PC-9 (cell line): Measurements from ENCODE around the gene TMEM14C. TPM values are rescaled to one million over a fixed set of nuclear protein-coding genes. Genes with fewer than 3 reads are reported as not detected.

ENCODE experiments used
- BruUV-seq: library from RNA; stranded (reverse); fragments of 400-500 nt; replicated peaks from 2 replicates; lab custom pipeline; 2021; lab: Mats Ljungman, UMichigan
- CTCF ChIA-PET: fragments of 300-600 bp; sonication (Branson Sonifier 250); formaldehyde crosslinking; loops from one replicate; lab custom pipeline; 2022; ENCODE audit warnings: antibody characterized with exemption; lab: Charles Lee
- POLR2A ChIA-PET: fragments of 300-600 bp; sonication (Branson Sonifier 250); formaldehyde crosslinking; loops from one replicate; lab custom pipeline; 2022; ENCODE audit warnings: antibody characterized with exemption; ENCODE audit not compliant: unreplicated experiment; lab: Charles Lee
- DNase-seq, 2 experiments: peaks; one replicate each; pipeline versions ENCODE4 v3.0.0 to v3.0.0-alpha.2; 2015 to 2022; ENCODE audit warnings: mixed read lengths in 1 of 2
- H2AFZ ChIP-seq: fragments of 200-600 bp; sonication (generic); 2 replicates; pipeline ENCODE4 v1.8.1; 2017; ENCODE audit warnings: antibody characterized with exemption
- H3F3A ChIP-seq: fragments of 200-600 bp; sonication (generic); 2 replicates; pipeline ENCODE4 v1.8.1; 2017; ENCODE audit warnings: antibody characterized with exemption, mild to moderate bottlenecking, low read depth; ENCODE audit not compliant: insufficient read depth
- H3K27ac ChIP-seq: fragments of 200-600 bp; sonication (generic); 2 replicates; pipeline ENCODE4 v1.6.1; 2016; ENCODE audit warnings: mixed run types
- H3K27me3 ChIP-seq: fragments of 200-600 bp; sonication (generic); 2 replicates; pipeline ENCODE4 v1.6.1; 2016; ENCODE audit warnings: low read depth, mixed run types; ENCODE audit not compliant: insufficient read depth
- H3K36me3 ChIP-seq: fragments of 200-600 bp; sonication (generic); 2 replicates; pipeline ENCODE4 v1.6.1; 2016; ENCODE audit warnings: low read depth, mixed run types
- H3K4me1 ChIP-seq: fragments of 200-600 bp; sonication (generic); replicated peaks from 2 replicates; pipeline ENCODE4 v1.6.1; 2016; ENCODE audit warnings: mixed run types; ENCODE audit not compliant: insufficient read depth
- H3K4me2 ChIP-seq: fragments of 200-600 bp; sonication (generic); 2 replicates; pipeline ENCODE4 v1.6.1; 2017; ENCODE audit warnings: mixed run types
- H3K4me3 ChIP-seq: fragments of 200-600 bp; sonication (generic); 2 replicates; pipeline ENCODE4 v1.6.1; 2016; ENCODE audit warnings: mixed run types
- H3K79me2 ChIP-seq: fragments of 200-600 bp; sonication (generic); 2 replicates; pipeline ENCODE4 v1.6.1; 2017; ENCODE audit warnings: low read depth, mixed run types
- H3K9me2 ChIP-seq: fragments of 200-600 bp; sonication (generic); 2 replicates; pipeline ENCODE4 v1.8.1; 2017; ENCODE audit warnings: mild to moderate bottlenecking; ENCODE audit not compliant: insufficient read depth
- H3K9me3 ChIP-seq: fragments of 200-600 bp; sonication (generic); 2 replicates; pipeline ENCODE4 v1.8.1; 2016; ENCODE audit warnings: low read depth; ENCODE audit not compliant: insufficient read depth
- H4K20me1 ChIP-seq: fragments of 200-600 bp; sonication (generic); 2 replicates; pipeline ENCODE4 v1.8.1; 2017; ENCODE audit not compliant: insufficient read depth
- CTCF ChIP-seq: fragments of 200-600 bp; sonication (generic); conservative IDR thresholded peaks from 2 replicates; pipeline ENCODE4 v1.6.1; 2017; ENCODE audit warnings: mixed run types, antibody characterized with exemption, mild to moderate bottlenecking, moderate library complexity
- EZH2 ChIP-seq: fragments of 200-600 bp; sonication (generic); IDR thresholded peaks from 2 replicates; pipeline ENCODE4 v1.8.0; 2017; ENCODE audit warnings: antibody characterized with exemption, low read depth
- intact Hi-C: fragments of 100-400 bp; cut with micrococcal nuclease; formaldehyde crosslinking; loops from one replicate; pipeline ENCODE4 v1.10.0; 2022; ENCODE audit not compliant: unreplicated experiment
- total RNA-seq: library from RNA; stranded (reverse); gene quantifications from 2 replicates; pipeline ENCODE4 v1.2.3, GENCODE V29; 2021

TMEM14C gene
- total RNA-seq, 1 experiment from 2014 or later: 166 TPM

GRCh38 chr6:10685092-10685915, 37.6 kb upstream of the TMEM14C start:
- intact Hi-C loops: no loop called here
- Histone ChIP-seq H3K79me2 (no peaks in the 10 kb centered on the region), H4K20me1 (no peaks in the 10 kb centered on the region), H3K36me3 (no peaks in the 10 kb centered on the region), H3K9me2 (no peaks in the 10 kb centered on the region), H3K4me3 (no peak overlapping the region), H3K27me3 (no peaks in the 10 kb centered on the region), H2AFZ (no peak overlapping the region), H3K9me3 (no peaks in the 10 kb centered on the region), H3K4me1 (no peaks in the 10 kb centered on the region), H3K4me2 (no peak overlapping the region), H3F3A (no peaks in the 10 kb centered on the region), H3K27ac (no peak overlapping the region)
- no peak for TF ChIP-seq CTCF
- no peak for TF ChIP-seq EZH2
- ChIA-PET POLR2A (no interaction called here), CTCF (no interaction called here)
- no peak for DNase-seq
- BruUV-seq: no TSS peak

GRCh38 chr6:10686901-10687300, 36.0 kb upstream of the TMEM14C start:
- intact Hi-C loops: no loop called here
- no peaks in the 10 kb centered on the region for H3K4me1 ChIP-seq
- POLR2A ChIA-PET: no interaction called here
- no peaks in the 10 kb centered on the region for H3K9me2 ChIP-seq
- no peaks in the 10 kb centered on the region for H3K79me2 ChIP-seq
- CTCF ChIA-PET: no interaction called here
- H3K27me3 ChIP-seq: no peaks in the 10 kb centered on the region
- H3K36me3 ChIP-seq: no peaks in the 10 kb centered on the region
- no peaks in the 10 kb centered on the region for H3F3A ChIP-seq
- no peak overlapping the region for H2AFZ ChIP-seq
- H3K4me2 ChIP-seq: no peak overlapping the region
- TF ChIP-seq EZH2 (no peak), CTCF (no peak)
- H3K9me3 ChIP-seq: no peaks in the 10 kb centered on the region
- H3K4me3 ChIP-seq: no peak overlapping the region
- no peak for DNase-seq
- no peaks in the 10 kb centered on the region for H4K20me1 ChIP-seq
- no TSS peak for BruUV-seq
- no peak overlapping the region for H3K27ac ChIP-seq

GRCh38 chr6:10687582-10687981, 35.3 kb upstream of the TMEM14C start:
- H3K4me3 ChIP-seq: no peak overlapping the region
- H3K79me2 ChIP-seq: no peaks in the 10 kb centered on the region

More at GRCh38 chr6:10687582-10687981, 35.3 kb upstream of the TMEM14C start:
- H3K4me2 ChIP-seq: no peak overlapping the region
- H3K36me3 ChIP-seq: no peaks in the 10 kb centered on the region
- no peaks in the 10 kb centered on the region for H3K9me2 ChIP-seq
- H2AFZ ChIP-seq: no peak overlapping the region
- no peaks in the 10 kb centered on the region for H3F3A ChIP-seq
- BruUV-seq: no TSS peak
- TF ChIP-seq CTCF (no peak), EZH2 (no peak)
- no peaks in the 10 kb centered on the region for H3K27me3 ChIP-seq
- no peak for DNase-seq
- no peaks in the 10 kb centered on the region for H3K4me1 ChIP-seq
- no peaks in the 10 kb centered on the region for H4K20me1 ChIP-seq
- ChIA-PET POLR2A (no interaction called here), CTCF (no interaction called here)
- H3K9me3 ChIP-seq: no peaks in the 10 kb centered on the region
- H3K27ac ChIP-seq: no peak overlapping the region
- intact Hi-C loops: no loop called here
